Measurements from ENCODE around the gene ZNF362. TPM values are rescaled to one million over a fixed set of nuclear protein-coding genes. Genes with fewer than 3 reads are reported as not detected.

ZNF362 gene
- total RNA-seq, 1 donor = 13.4 TPM

- H4K20me1 ChIP-seq (ENCODE audit: insufficient read depth, low read length) = no peaks in the 10 kb centered on the region
- H3K9me3 ChIP-seq (ENCODE audit: low read depth, low read length) = no peaks in the 10 kb centered on the region
- H3K27ac ChIP-seq (ENCODE audit: low read depth, low read length) = no peak overlapping the region
- no peaks in the 10 kb centered on the region for H3K4me1 ChIP-seq (ENCODE audit: insufficient read depth, low read length)
- no peak overlapping the region for H2AFZ ChIP-seq (ENCODE audit: low read length)
- no peak overlapping the region for H3K4me3 ChIP-seq (ENCODE audit: insufficient read depth, low read length)
- H3K79me2 ChIP-seq (ENCODE audit: insufficient read depth, low read length) = no peaks in the 10 kb centered on the region
- no peak overlapping the region for H3K4me2 ChIP-seq (ENCODE audit: insufficient read depth, low read length)
- no peak for DNase-seq (ENCODE audit: insufficient read length, low spot score, missing footprints)
- TF ChIP-seq, protein P1, sequence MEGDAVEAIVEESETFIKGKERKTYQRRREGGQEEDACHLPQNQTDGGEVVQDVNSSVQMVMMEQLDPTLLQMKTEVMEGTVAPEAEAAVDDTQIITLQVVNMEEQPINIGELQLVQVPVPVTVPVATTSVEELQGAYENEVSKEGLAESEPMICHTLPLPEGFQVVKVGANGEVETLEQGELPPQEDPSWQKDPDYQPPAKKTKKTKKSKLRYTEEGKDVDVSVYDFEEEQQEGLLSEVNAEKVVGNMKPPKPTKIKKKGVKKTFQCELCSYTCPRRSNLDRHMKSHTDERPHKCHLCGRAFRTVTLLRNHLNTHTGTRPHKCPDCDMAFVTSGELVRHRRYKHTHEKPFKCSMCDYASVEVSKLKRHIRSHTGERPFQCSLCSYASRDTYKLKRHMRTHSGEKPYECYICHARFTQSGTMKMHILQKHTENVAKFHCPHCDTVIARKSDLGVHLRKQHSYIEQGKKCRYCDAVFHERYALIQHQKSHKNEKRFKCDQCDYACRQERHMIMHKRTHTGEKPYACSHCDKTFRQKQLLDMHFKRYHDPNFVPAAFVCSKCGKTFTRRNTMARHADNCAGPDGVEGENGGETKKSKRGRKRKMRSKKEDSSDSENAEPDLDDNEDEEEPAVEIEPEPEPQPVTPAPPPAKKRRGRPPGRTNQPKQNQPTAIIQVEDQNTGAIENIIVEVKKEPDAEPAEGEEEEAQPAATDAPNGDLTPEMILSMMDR (IDR thresholded peaks at IDR 0.05; ENCODE audit: extremely low read depth, low read depth, low read length) = no peak
- H3K27me3 ChIP-seq (ENCODE audit: insufficient read depth, low read length) = no peaks in the 10 kb centered on the region
- no peaks in the 10 kb centered on the region for H3K36me3 ChIP-seq (ENCODE audit: insufficient read depth, low read length)
Observed at GRCh38 chr1:33220676-33221384, 35.5 kb upstream of the ZNF362 start.

DNA sequence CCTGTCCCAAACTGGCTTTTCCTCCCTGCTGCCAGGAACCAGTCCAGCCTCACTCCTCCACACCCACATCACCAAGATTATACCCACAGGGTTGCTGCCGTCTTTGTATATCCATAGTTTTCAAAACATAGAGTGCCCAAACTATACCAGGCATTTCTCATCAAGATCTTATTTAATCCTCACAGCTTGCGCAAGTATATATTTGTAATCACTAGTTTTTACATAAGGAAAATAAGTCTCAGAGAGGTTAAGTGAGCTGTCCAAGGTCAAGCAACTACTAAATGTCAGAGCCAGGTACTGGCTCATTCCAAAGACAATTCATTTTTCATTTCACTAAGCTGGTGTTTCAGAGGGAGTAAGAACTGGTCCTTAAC is 34.9 kb upstream of the ZNF362 start:
- Histone ChIP-seq H3K9me3 (ENCODE audit: low read depth, low read length) (no peaks in the 10 kb centered on the region), H4K20me1 (ENCODE audit: insufficient read depth, low read length) (no peaks in the 10 kb centered on the region), H3K36me3 (ENCODE audit: insufficient read depth, low read length) (no peaks in the 10 kb centered on the region), H3K27ac (ENCODE audit: low read depth, low read length) (no peak overlapping the region), H3K4me1 (ENCODE audit: insufficient read depth, low read length) (no peaks in the 10 kb centered on the region), H3K4me3 (ENCODE audit: insufficient read depth, low read length) (no peak overlapping the region), H2AFZ (ENCODE audit: low read length) (no peak overlapping the region), H3K79me2 (ENCODE audit: insufficient read depth, low read length) (no peaks in the 10 kb centered on the region), H3K4me2 (ENCODE audit: insufficient read depth, low read length) (no peak overlapping the region), H3K27me3 (ENCODE audit: insufficient read depth, low read length) (no peaks in the 10 kb centered on the region)
- TF ChIP-seq, protein P1 (IDR thresholded peaks at IDR 0.05; ENCODE audit: extremely low read depth, low read depth, low read length) = no peak
- DNase-seq (ENCODE audit: insufficient read length, low spot score, missing footprints) = no peak

DNA sequence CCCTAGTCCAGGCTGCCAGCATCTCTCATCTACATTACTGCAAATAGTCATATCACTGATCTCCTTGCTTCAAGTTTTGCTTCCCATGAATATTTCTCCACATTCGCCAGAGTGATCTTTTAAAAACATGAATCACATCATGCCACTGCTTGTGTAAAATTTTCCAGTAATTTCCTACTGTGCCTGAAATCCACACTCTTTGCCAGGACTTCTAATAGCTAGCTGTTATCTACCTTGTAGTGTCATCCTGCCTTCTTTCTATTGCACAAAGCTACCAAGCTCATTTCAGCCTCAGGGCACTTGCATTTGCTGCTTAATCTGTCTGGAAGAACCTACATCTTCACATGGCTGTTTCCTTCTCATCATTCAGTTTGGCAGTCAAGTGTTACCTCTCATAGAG is 33.9 kb upstream of the ZNF362 start:
- H4K20me1 ChIP-seq (ENCODE audit: insufficient read depth, low read length) = no peaks in the 10 kb centered on the region
- H3K9me3 ChIP-seq (ENCODE audit: low read depth, low read length) = no peaks in the 10 kb centered on the region
- TF ChIP-seq, protein P1 (IDR thresholded peaks at IDR 0.05; ENCODE audit: extremely low read depth, low read depth, low read length) = no peak
- no peak for DNase-seq (ENCODE audit: insufficient read length, low spot score, missing footprints)
- no peak overlapping the region for H2AFZ ChIP-seq (ENCODE audit: low read length)
- H3K27ac ChIP-seq (ENCODE audit: low read depth, low read length) = no peak overlapping the region
- no peaks in the 10 kb centered on the region for H3K27me3 ChIP-seq (ENCODE audit: insufficient read depth, low read length)
- no peaks in the 10 kb centered on the region for H3K4me1 ChIP-seq (ENCODE audit: insufficient read depth, low read length)
- no peaks in the 10 kb centered on the region for H3K36me3 ChIP-seq (ENCODE audit: insufficient read depth, low read length)
- H3K4me3 ChIP-seq (ENCODE audit: insufficient read depth, low read length) = no peak overlapping the region
- no peaks in the 10 kb centered on the region for H3K79me2 ChIP-seq (ENCODE audit: insufficient read depth, low read length)
- H3K4me2 ChIP-seq (ENCODE audit: insufficient read depth, low read length) = no peak overlapping the region

- no peak overlapping the region for H3K4me2 ChIP-seq (ENCODE audit: insufficient read depth, low read length)
- DNase-seq (ENCODE audit: insufficient read length, low spot score, missing footprints) = no peak
- H4K20me1 ChIP-seq (ENCODE audit: insufficient read depth, low read length) = no peaks in the 10 kb centered on the region
- TF ChIP-seq, protein P1 (IDR thresholded peaks at IDR 0.05; ENCODE audit: extremely low read depth, low read depth, low read length) = no peak
- no peak overlapping the region for H2AFZ ChIP-seq (ENCODE audit: low read length)
- no peaks in the 10 kb centered on the region for H3K79me2 ChIP-seq (ENCODE audit: insufficient read depth, low read length)
- H3K4me1 ChIP-seq (ENCODE audit: insufficient read depth, low read length) = peaks cover 5% of the 10 kb centered on the region
- peaks cover 3% of the 10 kb centered on the region for H3K27me3 ChIP-seq (ENCODE audit: insufficient read depth, low read length)
- no peaks in the 10 kb centered on the region for H3K9me3 ChIP-seq (ENCODE audit: low read depth, low read length)
- no peak overlapping the region for H3K4me3 ChIP-seq (ENCODE audit: insufficient read depth, low read length)
- H3K27ac ChIP-seq (ENCODE audit: low read depth, low read length) = no peak overlapping the region
- no peaks in the 10 kb centered on the region for H3K36me3 ChIP-seq (ENCODE audit: insufficient read depth, low read length)
Observed at GRCh38 chr1:33224166-33224707, 32.1 kb upstream of the ZNF362 start.

All from osteoblast (primary cell).